DOHH2 (cell line): ENCODE data around the gene CNTN4.

Source experiments
- H3F3A ChIP-seq: fragments of 200-600 bp; sonication (generic), shearing (Covaris generic); 2 replicates; pipeline ENCODE4 v1.6.0; 2016; ENCODE audit warnings: antibody characterized with exemption, mild to moderate bottlenecking; ENCODE audit not compliant: control insufficient read depth, insufficient read depth
- H3K27ac ChIP-seq: fragments of 200-600 bp; sonication (generic); 2 replicates; pipeline ENCODE4 v1.5.1; 2014; ENCODE audit warnings: low read depth, mild to moderate bottlenecking, low read length, moderate library complexity
- H3K27me3 ChIP-seq: fragments of 200-600 bp; sonication (generic); 2 replicates; pipeline ENCODE4 v1.6.1; 2014; ENCODE audit warnings: mild to moderate bottlenecking, low read length, mixed read lengths; ENCODE audit not compliant: control insufficient read depth
- H3K36me3 ChIP-seq: fragments of 200-600 bp; sonication (generic); 2 replicates; pipeline ENCODE4 v1.6.1; 2014; ENCODE audit warnings: mild to moderate bottlenecking, low read length, moderate library complexity, mixed read lengths; ENCODE audit not compliant: control insufficient read depth
- H3K4me1 ChIP-seq: fragments of 200-600 bp; sonication (generic); 2 replicates; pipeline ENCODE4 v1.6.1; 2014; ENCODE audit warnings: mild to moderate bottlenecking, low read length, mixed read lengths; ENCODE audit not compliant: control insufficient read depth
- H3K4me2 ChIP-seq: fragments of 200-600 bp; sonication (generic); 2 replicates; pipeline ENCODE4 v1.6.0; 2014; ENCODE audit warnings: mild to moderate bottlenecking, low read length, moderate library complexity
- H3K4me3 ChIP-seq: fragments of 200-600 bp; sonication (generic); 2 replicates; pipeline ENCODE4 v1.5.1; 2014; ENCODE audit warnings: mild to moderate bottlenecking, low read length, mixed read lengths
- H3K79me2 ChIP-seq: fragments of 200-600 bp; sonication (generic); 2 replicates; pipeline ENCODE4 v1.6.1; 2014; ENCODE audit warnings: mild to moderate bottlenecking, low read length, mixed read lengths; ENCODE audit not compliant: control insufficient read depth
- H3K9me2 ChIP-seq: fragments of 200-600 bp; sonication (generic); replicated peaks from 2 replicates; pipeline ENCODE4 v1.6.1; 2014; ENCODE audit warnings: mild to moderate bottlenecking, low read length, mixed read lengths; ENCODE audit not compliant: control insufficient read depth
- H3K9me3 ChIP-seq: fragments of 200-600 bp; sonication (generic); 2 replicates; pipeline ENCODE4 v1.6.1; 2014; ENCODE audit warnings: antibody characterized with exemption, low read length, mixed read lengths; ENCODE audit not compliant: control insufficient read depth, insufficient read depth
- H4K20me1 ChIP-seq: fragments of 200-600 bp; sonication (generic); 2 replicates; pipeline ENCODE4 v1.6.0; 2014; ENCODE audit warnings: low read depth, mild to moderate bottlenecking, antibody characterized with exemption, low read length, moderate library complexity; ENCODE audit not compliant: control insufficient read depth, insufficient read depth
- CTCF ChIP-seq: fragments of 200-600 bp; sonication (generic); IDR thresholded peaks from one replicate; pipeline ENCODE4 v1.5.1; 2014; ENCODE audit warnings: antibody characterized with exemption, mild to moderate bottlenecking, low read depth, low read length; ENCODE audit not compliant: poor library complexity, severe bottlenecking
- EZH2phosphoT487 ChIP-seq: fragments of 200-600 bp; sonication (generic); IDR thresholded peaks from 2 replicates; pipeline ENCODE4 v1.6.1; 2017; ENCODE audit warnings: borderline replicate concordance, mild to moderate bottlenecking, antibody characterized with exemption, low read length, moderate library complexity, mixed read lengths

CNTN4 gene

GRCh38 chr3:2098398-2099027, at the start of gene CNTN4:
Gene CNTN4, plus strand, starts transcription at chr3:2098866.
- no peaks in the 10 kb centered on the region for H3K4me1 ChIP-seq
- no peak within 1 kb of the TSS for H3K4me3 ChIP-seq
- no peaks in the 10 kb centered on the region for H4K20me1 ChIP-seq
- no peak within 1 kb of the TSS for H3K27ac ChIP-seq
- no peaks in the 10 kb centered on the region for H3K36me3 ChIP-seq
- H3K9me3 ChIP-seq: no peaks in the 10 kb centered on the region
- no peaks in the 10 kb centered on the region for H3K79me2 ChIP-seq
- no peak within 1 kb of the TSS for H3K4me2 ChIP-seq
- no peaks in the 10 kb centered on the region for H3K27me3 ChIP-seq
- H3K9me2 ChIP-seq: no peaks in the 10 kb centered on the region
- H3F3A ChIP-seq: no peaks in the 10 kb centered on the region
- no peak for TF ChIP-seq CTCF
- no peak for TF ChIP-seq EZH2phosphoT487

GRCh38 chr3:2061360-2061759, 37.3 kb upstream of the CNTN4 start:
- H3F3A ChIP-seq: no peaks in the 10 kb centered on the region
- H3K36me3 ChIP-seq: no peaks in the 10 kb centered on the region
- no peak overlapping the region for H3K4me2 ChIP-seq
- no peaks in the 10 kb centered on the region for H4K20me1 ChIP-seq
- no peak overlapping the region for H3K4me3 ChIP-seq
- no peaks in the 10 kb centered on the region for H3K9me3 ChIP-seq
- no peaks in the 10 kb centered on the region for H3K27me3 ChIP-seq
- no peaks in the 10 kb centered on the region for H3K9me2 ChIP-seq
- H3K4me1 ChIP-seq: no peaks in the 10 kb centered on the region
- no peak overlapping the region for H3K27ac ChIP-seq
- TF ChIP-seq CTCF (no peak), EZH2phosphoT487 (no peak)
- no peaks in the 10 kb centered on the region for H3K79me2 ChIP-seq

- Histone ChIP-seq H3K9me3 (no peaks in the 10 kb centered on the region), H3K4me3 (no peak overlapping the region), H3K27me3 (no peaks in the 10 kb centered on the region), H3F3A (no peaks in the 10 kb centered on the region), H3K27ac (no peak overlapping the region), H4K20me1 (no peaks in the 10 kb centered on the region), H3K4me2 (no peak overlapping the region), H3K79me2 (no peaks in the 10 kb centered on the region), H3K9me2 (no peaks in the 10 kb centered on the region), H3K36me3 (no peaks in the 10 kb centered on the region), H3K4me1 (no peaks in the 10 kb centered on the region)
- TF ChIP-seq CTCF (no peak), EZH2phosphoT487 (no peak)
Observed at GRCh38 chr3:2071531-2071930, 27.1 kb upstream of the CNTN4 start.
